Measurements from ENCODE around the gene NUP58.
"Not testable (repeated sequence)": the region's sequence is repeated elsewhere in the genome, so short reads cannot be mapped to it uniquely, and the experiment has no call there.

NUP58 gene

DNA sequence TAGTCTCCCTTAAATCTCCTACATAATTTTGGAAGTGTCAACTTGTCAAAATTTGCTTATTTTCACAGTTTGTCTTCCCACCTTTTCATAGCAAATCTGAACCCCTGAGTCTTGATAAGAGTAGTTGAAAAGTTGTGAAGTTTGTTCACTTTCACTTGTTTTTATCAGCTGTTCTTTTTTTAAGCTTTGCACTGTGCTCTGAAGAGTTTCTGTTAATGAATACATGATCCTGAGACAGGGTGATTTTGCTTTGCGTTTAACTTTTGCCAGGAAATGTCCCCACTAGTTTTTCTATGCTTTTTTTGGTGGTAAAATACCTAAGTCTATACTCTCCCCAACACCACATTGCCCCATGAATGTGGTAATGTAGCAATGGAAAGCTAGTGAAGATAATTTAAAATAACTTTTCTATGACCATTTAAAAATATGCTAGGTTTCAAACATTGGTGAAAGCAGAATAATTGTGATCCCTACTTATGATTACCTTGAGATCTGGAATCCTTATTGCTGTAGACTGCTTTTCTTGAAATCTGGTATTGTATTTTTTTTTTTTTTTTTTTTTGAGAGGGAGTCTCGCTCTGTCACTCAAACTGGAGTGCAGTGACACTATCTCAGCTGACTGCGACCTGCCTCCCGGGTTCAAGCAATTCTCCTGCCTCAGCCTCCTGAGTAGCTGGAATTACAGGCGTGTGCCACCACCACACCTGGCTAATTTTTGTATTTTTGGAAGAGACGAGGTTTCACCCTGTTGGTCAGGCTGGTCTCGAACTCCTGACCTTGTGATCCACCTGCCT lies 5.4 kb downstream of the NUP58 start:
- DNase-seq, result no peak

DNA sequence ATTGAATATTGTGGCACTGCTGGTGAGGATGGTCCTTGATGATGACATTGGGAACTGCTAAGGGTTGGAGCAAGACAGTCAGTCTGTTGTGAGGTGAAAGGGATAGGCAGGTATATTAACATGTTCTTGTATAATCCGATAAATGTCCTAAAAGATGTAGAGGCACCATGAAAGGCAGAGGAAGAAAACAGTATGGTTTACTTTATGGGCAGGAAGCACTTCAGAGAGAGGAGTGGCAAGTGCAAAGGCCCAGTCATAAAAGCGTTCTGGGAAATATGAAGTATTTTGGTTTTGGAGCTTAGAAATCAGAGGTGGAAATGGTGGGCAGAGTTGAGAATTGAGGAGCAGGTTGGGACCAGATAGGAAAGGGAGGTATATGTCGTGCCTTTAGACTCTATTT lies 9.5 kb downstream of the NUP58 start:
- DNase-seq, result no peak

- not testable (repeated sequence) for DNase-seq
These were observed 17.5 kb downstream of the NUP58 start for GRCh38 chr13:25318946-25319345.

GRCh38 chr13:25319771-25320170 lies 18.3 kb downstream of the NUP58 start:
- DNase-seq, result no peak

DNA sequence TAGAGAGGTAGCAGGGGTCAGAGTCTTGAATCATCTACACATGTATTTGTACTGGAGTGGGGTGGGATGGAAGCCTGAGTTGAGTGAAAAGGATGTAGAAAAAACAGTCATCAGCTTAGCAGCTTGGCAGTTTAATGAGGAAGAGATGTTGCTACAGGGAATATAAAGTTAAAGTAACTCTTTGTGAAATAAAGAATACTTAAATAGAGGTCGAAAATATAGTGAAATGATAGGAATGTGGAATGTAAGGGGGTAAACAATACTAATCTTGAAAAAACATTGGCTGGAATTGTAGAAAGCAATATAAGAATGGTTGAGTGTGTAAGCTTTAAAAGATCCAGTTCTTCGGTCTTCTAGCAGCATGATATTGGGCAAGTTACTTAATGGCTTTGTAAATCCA lies 22.7 kb downstream of the NUP58 start:
- DNase-seq, result no peak

- no peak for DNase-seq
These were observed 28.3 kb downstream of the NUP58 start for GRCh38 chr13:25329706-25330105.

- no peak for DNase-seq
These were observed 29.1 kb downstream of the NUP58 start for GRCh38 chr13:25330541-25330940.

- no peak for DNase-seq
These were observed 34.4 kb downstream of the NUP58 start for GRCh38 chr13:25335856-25336255.

GRCh38 chr13:25345576-25345975 lies 44.2 kb downstream of the NUP58 start:
- no peak for DNase-seq

GRCh38 chr13:25347151-25347550 lies 45.7 kb downstream of the NUP58 start:
- DNase-seq, result no peak

GRCh38 chr13:25351404-25351803 lies 50.0 kb downstream of the NUP58 start:
- no peak for DNase-seq

DNA sequence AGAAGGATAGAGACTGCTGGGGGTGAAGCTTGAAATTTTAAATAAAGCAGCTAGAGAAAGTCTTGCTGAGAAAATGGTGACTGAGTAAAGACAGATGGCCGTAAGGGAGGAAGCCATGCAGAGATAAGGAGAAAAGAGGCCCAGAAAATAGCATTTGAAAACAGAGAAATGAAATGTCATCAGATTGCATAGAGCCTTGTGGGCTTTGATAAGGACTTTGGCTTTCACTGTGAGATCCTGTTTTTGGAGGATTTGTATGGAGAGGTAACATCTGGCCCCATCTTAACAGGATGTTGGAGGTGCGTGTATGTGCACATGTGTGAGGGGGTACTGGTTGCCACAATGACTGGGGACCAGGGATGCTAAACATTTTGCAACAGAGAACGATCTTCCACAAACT lies 50.8 kb downstream of the NUP58 start:
- DNase-seq, result no peak

DNA sequence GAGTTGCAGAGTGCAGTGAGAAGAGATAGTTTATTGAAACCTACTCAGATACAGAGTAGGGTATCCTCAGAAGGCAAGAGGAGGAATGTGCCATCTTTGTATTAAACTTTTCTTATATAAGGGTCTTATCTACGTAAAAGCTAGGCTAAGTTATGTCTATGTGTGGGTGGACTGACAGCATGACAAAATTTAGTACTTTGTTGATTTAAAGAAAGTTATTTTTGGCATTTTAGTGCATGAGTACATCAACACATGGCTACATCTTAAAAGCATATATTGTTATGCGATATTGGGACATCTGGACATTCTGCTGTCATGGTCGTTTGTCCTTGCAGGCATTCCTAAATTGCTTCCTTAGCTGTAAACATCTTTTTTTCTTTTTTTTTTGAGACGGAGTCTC lies 51.4 kb downstream of the NUP58 start:
- DNase-seq, result no peak

DNA sequence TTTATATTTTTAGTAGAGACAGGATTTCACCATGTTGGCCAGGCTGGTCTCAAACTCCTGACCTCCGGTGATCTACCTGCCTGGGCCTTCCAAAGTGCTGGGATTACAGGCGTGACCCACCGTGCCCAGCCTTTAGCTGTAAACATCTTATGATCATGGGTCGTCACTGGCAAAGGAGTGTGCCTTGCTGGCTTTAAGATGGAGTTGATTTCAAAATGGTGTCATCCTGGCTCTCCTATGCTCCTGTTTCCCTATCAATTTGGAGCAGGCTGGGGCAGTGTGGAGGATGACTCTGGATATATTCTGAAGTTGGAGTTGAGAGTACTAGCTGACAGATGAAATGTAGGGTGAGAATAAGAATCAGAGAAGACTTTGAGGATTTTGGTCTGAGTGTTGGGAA lies 51.9 kb downstream of the NUP58 start:
- DNase-seq, result no peak

DNA sequence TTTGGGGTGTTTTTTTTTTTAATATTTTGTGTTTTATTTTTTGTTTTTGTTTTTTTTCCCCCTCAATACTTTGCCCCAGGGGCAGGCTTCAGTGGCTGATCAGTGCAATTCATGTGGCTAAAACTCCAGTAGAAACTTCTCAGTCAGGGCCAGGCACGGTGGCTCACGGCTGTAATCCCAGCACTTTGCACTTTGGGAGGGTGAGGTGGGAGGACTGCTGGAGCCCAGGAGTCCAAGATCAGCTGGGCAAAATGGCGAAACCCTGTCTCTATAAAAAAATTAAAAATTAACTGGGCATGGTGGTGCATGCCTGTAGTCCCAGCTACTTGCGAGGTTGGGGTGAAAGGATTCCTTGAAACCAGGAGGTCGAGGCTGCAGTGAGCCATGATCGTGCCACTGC lies 53.0 kb downstream of the NUP58 start:
- DNase-seq, result no peak

DNA sequence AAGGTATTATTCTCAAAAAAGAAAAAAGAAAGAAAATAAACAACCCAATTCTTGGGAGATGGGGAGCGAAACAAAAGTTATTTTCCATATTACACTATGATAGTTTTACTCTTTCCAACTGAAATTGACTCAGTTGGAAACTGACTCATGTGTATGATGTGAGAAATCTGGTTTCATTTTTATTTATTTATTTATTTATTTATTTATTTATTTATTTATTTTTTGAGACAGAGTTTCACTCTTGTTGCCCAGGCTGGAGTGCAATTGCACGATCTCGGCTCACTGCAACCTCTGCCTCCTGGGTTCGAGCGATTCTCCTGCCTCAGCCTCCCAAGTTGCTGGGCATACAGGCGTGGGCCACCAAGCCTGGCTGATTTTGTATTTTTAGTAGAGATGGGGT lies 59.0 kb downstream of the NUP58 start:
- DNase-seq, result not testable (repeated sequence)

GRCh38 chr13:25365720-25366235 lies 64.4 kb downstream of the NUP58 start:
- no peak for DNase-seq

DNA sequence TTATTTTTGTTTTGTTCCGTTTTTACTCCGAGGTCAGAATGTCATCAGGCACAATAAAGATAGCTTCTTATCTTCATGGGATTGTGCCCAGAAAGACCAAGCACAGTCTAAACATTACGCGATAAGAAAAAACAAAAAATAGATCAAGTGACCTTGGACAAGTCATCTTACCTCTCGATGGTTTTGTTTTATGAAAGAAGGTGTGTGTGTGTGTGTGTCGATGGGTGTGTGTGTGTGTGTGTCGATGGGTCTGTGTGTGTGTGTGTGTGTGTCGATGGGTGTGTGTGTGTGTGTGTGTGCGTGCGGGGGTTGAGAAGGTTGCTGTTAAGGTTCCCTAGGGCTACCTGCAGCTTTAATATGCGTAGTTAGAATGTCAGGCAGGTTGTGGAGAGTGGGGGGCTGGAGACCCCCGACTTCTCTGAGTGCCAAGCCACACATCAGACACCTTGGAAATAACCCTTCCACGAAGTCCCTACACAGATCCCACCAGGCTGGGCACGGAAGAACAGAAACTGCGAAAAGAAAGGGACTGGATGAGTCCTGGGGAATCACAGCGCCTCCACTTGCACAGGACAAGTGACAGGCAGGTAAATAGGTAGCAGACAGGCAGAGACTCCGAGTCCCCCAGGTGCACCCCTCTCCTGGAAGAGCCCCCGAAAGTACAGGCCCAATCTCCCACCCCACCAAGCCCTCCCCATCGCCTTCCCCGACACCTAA lies 69.9 kb downstream of the NUP58 start:
- DNase-seq, result no peak

GRCh38 chr13:25371875-25372283 lies 70.5 kb downstream of the NUP58 start, which contains the start of gene ATP8A2:
Gene ATP8A2 (plus strand): TSS chr13:25371974. CDS start chr13:25372213, 239 bp downstream.
- DNase-seq, result no peak

GRCh38 chr13:25372284-25373081 lies 71.1 kb downstream of the NUP58 start:
- DNase-seq, result peak; percentile 75

DNA sequence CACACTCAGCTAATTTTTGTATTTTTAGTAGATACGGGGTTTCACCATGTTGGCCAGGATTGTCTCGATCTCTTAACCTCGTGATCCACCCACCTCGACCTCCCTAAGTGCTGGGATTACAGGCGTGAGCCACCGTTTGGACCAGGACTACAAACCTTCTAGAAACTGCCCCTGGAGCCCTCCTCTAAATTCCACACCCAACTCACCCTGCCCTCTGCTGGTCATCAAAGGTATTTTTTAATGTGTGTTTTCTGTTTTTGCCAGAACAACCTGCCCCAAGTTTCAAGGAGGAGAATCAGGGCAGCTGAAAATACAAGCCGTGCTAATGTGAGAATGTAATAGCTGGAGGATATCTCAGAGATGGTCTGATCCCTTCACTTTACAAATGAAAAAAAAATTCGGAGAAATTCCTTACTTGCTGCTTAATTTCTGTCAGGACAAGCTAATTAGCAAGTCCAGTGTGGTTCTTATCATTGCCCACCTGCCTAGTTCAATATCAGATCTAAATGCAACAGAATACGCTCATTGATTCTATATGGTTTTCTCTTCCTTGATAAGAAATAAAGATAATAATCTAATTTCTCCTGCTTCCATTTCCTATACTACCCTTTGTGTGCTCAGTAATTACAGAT lies 74.4 kb downstream of the NUP58 start:
- peak; percentile 80 for DNase-seq

DNA sequence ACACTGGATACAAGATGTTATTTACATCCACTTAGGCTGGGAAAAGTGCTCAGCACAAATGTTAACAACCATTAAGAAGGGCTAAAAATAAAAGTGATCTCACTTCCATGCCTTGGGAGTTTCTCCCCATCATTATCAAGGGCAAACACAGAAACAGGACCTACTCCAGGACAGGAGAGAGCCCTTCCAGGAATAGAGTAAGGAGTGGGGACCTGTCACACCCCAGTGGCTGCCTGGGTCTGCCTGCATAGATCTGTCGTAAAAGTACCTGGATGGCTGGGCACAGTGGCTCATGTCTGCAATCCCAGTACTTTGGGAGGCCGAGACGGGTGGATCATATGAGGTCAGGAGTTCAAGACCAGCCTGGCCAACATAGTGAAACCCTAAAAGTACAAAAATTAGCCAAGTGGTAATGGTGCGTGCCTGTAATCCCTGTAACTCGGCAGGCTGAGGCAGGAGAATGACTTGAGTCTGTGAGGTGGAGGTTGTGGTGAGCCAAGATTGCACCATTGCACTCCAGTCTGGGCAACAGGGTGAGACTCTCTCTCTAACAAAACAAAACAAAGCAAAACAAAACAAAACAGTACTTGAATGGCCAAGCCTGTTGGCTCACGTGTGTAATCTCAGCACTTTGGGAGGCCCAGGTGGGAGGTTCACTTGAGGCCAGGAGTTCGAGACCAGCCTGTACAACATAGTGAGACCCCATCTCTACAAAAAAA lies 76.0 kb downstream of the NUP58 start:
- DNase-seq, result no peak
